ENCODE measurements around the gene GDPD5.

Gene GDPD5

DNA sequence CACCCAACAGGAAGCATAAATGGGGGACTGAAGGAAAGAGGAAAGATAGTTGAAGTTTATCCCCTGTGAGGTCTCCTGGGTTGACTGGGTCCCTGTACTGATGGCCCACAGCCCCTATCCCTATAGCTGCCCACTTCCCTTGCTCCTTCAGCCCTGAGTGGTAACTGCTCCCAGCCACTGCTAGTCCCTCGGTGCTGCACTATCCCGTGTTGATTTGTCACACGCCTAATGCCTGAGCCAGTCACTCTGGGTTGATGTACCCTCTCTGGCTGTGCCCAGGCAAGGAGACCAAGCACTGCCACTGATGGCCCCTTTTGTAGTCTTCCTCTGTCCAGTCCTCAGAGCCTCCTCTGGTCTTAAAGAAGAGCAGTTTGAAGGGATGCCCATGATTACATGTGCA lies 9.6 kb downstream of the GDPD5 start:
- H3K27ac ChIP-seq: peak overlapping the region; percentile 55
- TF ChIP-seq, protein P1, sequence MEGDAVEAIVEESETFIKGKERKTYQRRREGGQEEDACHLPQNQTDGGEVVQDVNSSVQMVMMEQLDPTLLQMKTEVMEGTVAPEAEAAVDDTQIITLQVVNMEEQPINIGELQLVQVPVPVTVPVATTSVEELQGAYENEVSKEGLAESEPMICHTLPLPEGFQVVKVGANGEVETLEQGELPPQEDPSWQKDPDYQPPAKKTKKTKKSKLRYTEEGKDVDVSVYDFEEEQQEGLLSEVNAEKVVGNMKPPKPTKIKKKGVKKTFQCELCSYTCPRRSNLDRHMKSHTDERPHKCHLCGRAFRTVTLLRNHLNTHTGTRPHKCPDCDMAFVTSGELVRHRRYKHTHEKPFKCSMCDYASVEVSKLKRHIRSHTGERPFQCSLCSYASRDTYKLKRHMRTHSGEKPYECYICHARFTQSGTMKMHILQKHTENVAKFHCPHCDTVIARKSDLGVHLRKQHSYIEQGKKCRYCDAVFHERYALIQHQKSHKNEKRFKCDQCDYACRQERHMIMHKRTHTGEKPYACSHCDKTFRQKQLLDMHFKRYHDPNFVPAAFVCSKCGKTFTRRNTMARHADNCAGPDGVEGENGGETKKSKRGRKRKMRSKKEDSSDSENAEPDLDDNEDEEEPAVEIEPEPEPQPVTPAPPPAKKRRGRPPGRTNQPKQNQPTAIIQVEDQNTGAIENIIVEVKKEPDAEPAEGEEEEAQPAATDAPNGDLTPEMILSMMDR (conservative IDR thresholded peaks at IDR 0.05): no peak

DNA sequence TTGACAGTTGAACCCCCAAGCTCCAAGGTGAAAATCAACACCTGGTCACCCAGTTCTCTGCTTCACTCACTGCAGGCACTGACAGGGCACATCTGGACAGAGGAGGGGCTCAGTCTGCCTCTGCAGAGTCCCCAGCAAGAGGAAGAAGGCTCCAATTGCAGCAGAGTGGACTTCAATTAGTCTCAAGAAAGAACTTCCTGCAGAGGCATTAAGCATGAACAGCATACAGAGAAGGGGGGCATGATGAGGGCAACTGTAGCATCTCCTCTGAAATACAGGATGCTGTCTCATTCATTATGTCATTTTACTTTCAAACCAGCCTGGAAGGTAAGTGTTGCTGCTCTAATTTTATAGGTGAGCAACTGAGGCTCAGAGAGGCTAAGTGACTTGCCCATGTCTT lies 11.1 kb downstream of the GDPD5 start:
- no peak overlapping the region for H3K27ac ChIP-seq
- TF ChIP-seq, protein P1 (conservative IDR thresholded peaks at IDR 0.05): no peak

DNA sequence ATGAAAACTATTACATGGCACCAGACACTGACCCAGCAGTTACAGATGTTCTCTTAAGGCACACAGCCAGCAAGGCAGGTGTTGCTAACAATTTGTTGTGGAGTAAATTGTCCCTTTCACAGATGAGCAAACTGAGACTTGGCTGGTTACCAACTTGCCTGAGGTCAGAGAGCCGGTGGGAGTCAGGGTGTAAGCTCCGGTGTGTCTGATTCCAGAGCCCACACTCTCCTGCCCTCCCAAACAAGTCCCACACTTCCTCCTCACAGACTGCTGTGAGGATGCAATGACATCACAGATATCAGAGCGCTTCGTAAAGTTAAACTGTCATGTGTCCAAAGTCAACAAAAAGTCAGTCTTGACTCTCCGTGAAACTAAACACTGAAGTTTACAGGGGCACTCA lies 12.5 kb downstream of the GDPD5 start:
- H3K27ac ChIP-seq: no peak overlapping the region; the same call in 1 of the 2 replicates
- TF ChIP-seq, protein P1 (conservative IDR thresholded peaks at IDR 0.05): no peak

DNA sequence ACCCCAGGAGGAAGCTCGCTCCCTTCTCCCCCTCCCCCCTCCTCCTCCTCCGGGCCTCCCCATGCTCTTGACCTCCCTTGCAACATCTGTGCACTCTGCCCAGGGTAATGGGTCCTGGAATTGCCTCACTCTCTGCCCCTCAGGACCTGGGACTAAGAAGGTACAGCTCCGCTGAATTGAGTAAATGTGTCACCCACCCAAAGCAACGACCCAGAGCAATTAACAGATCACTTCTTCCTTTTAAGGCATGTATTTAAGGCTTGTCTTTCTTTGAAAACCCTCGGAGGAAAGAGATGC lies 15.1 kb downstream of the GDPD5 start:
- TF ChIP-seq, protein P1 (conservative IDR thresholded peaks at IDR 0.05): no peak
- H3K27ac ChIP-seq: no peak overlapping the region

DNA sequence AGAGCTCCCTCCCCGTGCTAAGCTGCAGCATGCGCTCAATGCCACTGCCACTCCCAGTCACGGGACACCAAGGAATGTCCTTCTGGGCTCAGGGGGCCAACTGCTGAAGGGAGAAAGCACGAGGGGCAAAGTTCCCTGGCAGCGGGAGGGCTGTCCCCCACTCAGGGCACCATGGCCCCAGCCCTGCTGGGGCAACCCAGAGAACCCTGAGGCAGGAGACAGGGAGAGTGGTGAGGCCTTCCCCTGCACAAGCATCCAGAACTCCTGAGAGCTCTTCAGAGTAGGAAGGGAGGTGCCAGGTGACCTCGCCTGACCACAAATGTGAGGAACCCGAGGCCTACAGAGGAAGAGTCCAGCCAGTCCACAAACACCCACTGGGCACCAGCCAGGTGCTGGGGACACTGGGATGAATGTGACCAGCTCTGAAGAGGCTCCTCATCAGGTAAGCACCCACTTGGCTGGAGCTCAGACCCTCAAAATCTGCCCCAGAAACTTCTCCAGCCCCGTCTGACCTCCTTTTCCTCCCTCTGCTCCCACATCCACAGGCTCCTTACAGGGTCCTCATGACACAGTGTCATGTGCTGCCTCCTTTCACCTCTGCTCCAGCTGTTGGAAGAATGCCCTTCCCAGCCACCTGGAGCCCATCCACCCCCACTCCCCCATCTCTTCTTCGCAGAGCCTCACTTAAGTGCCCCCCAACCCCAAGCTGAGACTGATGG lies 15.6 kb downstream of the GDPD5 start:
- H3K27ac ChIP-seq: no peak overlapping the region
- TF ChIP-seq, protein P1 (conservative IDR thresholded peaks at IDR 0.05): no peak

DNA sequence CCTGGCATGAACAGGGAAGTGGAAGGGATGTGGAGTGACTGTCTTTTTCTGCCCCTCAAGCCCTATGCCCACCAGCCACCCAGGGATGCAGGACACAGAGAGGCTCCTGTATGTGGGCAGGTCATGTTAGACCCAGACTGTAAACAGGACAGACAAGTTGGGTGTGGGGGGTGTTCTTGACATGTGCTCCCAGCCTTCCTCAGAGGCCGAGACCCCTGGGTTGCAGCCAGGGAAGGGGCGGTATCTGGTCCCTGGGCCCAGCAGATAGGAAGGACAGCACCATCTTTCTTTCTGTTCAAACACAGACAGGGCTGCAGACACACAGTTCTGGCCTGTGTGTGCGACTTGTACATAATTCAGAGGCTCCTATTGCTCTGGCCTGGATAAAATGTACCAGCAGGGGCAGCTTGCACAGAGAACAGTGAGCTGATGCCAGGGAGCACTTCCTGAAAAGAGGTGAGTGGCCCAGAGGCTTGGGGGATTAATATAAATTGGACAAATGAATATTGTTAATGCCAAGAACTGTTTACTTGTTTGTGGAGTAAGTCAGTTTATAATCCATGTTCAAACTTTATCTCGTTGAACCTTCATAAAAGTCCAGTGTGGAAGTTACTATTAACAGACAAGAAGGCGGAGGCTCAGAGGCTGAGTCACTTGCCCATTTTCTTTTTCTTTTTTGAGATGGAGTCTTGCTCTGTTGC lies 16.6 kb downstream of the GDPD5 start:
- peak overlapping the region; percentile 46 for H3K27ac ChIP-seq
- TF ChIP-seq, protein P1 (conservative IDR thresholded peaks at IDR 0.05): peak; percentile 37; the same call in 1 of the 2 replicates

DNA sequence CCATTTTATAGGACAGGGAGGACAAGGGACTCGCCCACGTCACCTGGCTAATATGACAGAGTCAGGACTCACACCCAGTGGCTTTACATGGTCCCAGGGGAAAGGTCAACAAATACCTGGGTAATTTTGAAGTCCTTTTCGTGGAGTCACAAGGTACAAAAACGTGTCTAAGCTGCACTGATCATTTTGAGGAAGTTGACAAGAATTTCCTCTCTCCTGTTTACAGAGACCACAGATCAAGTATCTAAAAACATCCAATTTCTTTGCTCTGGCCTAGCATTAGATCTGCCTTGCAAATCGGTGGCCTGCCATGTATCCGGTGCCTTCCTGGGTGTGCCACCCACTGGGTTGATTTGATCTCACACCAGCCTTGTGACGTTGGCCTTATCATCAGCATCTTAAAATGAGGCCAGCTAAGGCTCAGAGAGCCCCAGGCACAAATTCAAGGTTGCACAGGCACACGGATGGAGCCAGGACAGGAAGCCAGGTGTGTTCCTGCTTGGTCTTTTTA lies 17.6 kb downstream of the GDPD5 start:
- TF ChIP-seq, protein P1 (conservative IDR thresholded peaks at IDR 0.05): no peak
- peak overlapping the region; percentile 46; the same call in 1 of the 2 replicates for H3K27ac ChIP-seq

All from VCaP (cell line).